Measurements from ENCODE around the gene GPC1. TPM values are rescaled to one million over a fixed set of nuclear protein-coding genes. Genes with fewer than 3 reads are reported as not detected.

Gene GPC1
- total RNA-seq, 4 donors from 2014 or later, result 34.1 to 80.4 (median 53.3) TPM

- no peak for TF ChIP-seq CTCF (IDR thresholded peaks at IDR 0.05; ENCODE audit: low read depth)
Measured at GRCh38 chr2:240477916-240478315, 42.5 kb downstream of the GPC1 start.

- no peak for TF ChIP-seq CTCF (IDR thresholded peaks at IDR 0.05; ENCODE audit: low read depth)
Measured at GRCh38 chr2:240478346-240479110, 43.1 kb downstream of the GPC1 start.

GRCh38 chr2:240479111-240479501 is 43.6 kb downstream of the GPC1 start:
- no peak for TF ChIP-seq CTCF (IDR thresholded peaks at IDR 0.05; ENCODE audit: low read depth)

GRCh38 chr2:240480834-240481623 is 45.6 kb downstream of the GPC1 start:
- no peak for TF ChIP-seq CTCF (IDR thresholded peaks at IDR 0.05; ENCODE audit: low read depth)

- no peak for TF ChIP-seq CTCF (IDR thresholded peaks at IDR 0.05; ENCODE audit: low read depth)
Measured at GRCh38 chr2:240481720-240482119, 46.3 kb downstream of the GPC1 start.

GRCh38 chr2:240482141-240482540 is 46.7 kb downstream of the GPC1 start:
- no peak for TF ChIP-seq CTCF (IDR thresholded peaks at IDR 0.05; ENCODE audit: low read depth)

GRCh38 chr2:240491483-240491882 is 56.0 kb downstream of the GPC1 start:
- TF ChIP-seq CTCF (IDR thresholded peaks at IDR 0.05; ENCODE audit: low read depth), result no peak
